Skeletal muscle cell (primary cell): Measurements from ENCODE around the gene WDR1.
A peak's percentile ranks its signal among the peaks of the same experiment; 100 is the strongest.

Experiments used
- DNase-seq: peaks from one replicate; pipeline ENCODE4 v3.0.0-alpha.2; 2010; ENCODE audit warnings: low read depth
- H3K4me3 ChIP-seq: 2 replicates; pipeline ENCODE4 v1.5.1; 2011; ENCODE audit warnings: low read depth, mild to moderate bottlenecking, control low read depth, low read length, moderate library complexity

WDR1 gene

GRCh38 chr4:10116569-10117358 lies at the start of gene WDR1:
WDR1 (minus strand) TSS chr4:10116799; CDS start chr4:10116666, 133 bp downstream.
- DNase-seq: peak; percentile 84
- peak within 1 kb of the TSS; percentile 73 for H3K4me3 ChIP-seq

- H3K4me3 ChIP-seq: no peak overlapping the region
- DNase-seq: no peak
Measured at GRCh38 chr4:10164877-10165283, 48.3 kb upstream of the WDR1 start.

GRCh38 chr4:10163296-10163695 lies 46.7 kb upstream of the WDR1 start:
- H3K4me3 ChIP-seq: no peak overlapping the region

GRCh38 chr4:10162341-10163000 lies 45.9 kb upstream of the WDR1 start:
- no peak for DNase-seq
- no peak overlapping the region for H3K4me3 ChIP-seq

More at GRCh38 chr4:10163296-10163695, 46.7 kb upstream of the WDR1 start:
- DNase-seq: no peak

- no peak overlapping the region for H3K4me3 ChIP-seq
- DNase-seq: no peak
Measured at GRCh38 chr4:10161840-10162239, 45.2 kb upstream of the WDR1 start.

GRCh38 chr4:10161146-10161545 lies 44.5 kb upstream of the WDR1 start:
- no peak overlapping the region for H3K4me3 ChIP-seq
- DNase-seq: no peak

- no peak for DNase-seq
- no peak overlapping the region for H3K4me3 ChIP-seq
Measured at GRCh38 chr4:10160281-10160856, 43.8 kb upstream of the WDR1 start.

- no peak for DNase-seq
- no peak overlapping the region for H3K4me3 ChIP-seq
Measured at GRCh38 chr4:10159671-10160070, 43.1 kb upstream of the WDR1 start.

GRCh38 chr4:10158333-10158942 lies 41.8 kb upstream of the WDR1 start:
- DNase-seq: no peak
- no peak overlapping the region for H3K4me3 ChIP-seq

GRCh38 chr4:10157478-10158332 lies 41.1 kb upstream of the WDR1 start:
- no peak overlapping the region for H3K4me3 ChIP-seq
- peak; percentile 28 for DNase-seq

- no peak overlapping the region for H3K4me3 ChIP-seq
- DNase-seq: no peak
Measured at GRCh38 chr4:10154241-10154640, 37.6 kb upstream of the WDR1 start.

GRCh38 chr4:10153161-10153560 lies 36.6 kb upstream of the WDR1 start:
- no peak for DNase-seq
- H3K4me3 ChIP-seq: no peak overlapping the region

- no peak for DNase-seq
- no peak overlapping the region for H3K4me3 ChIP-seq
Measured at GRCh38 chr4:10151182-10151581, 34.6 kb upstream of the WDR1 start.

- DNase-seq: no peak
- no peak overlapping the region for H3K4me3 ChIP-seq
Measured at GRCh38 chr4:10144966-10145365, 28.4 kb upstream of the WDR1 start.

- no peak for DNase-seq
- H3K4me3 ChIP-seq: no peak overlapping the region
Measured at GRCh38 chr4:10144479-10144878, 27.9 kb upstream of the WDR1 start.

- no peak overlapping the region for H3K4me3 ChIP-seq
- DNase-seq: no peak
Measured at GRCh38 chr4:10143171-10143570, 26.6 kb upstream of the WDR1 start.

- H3K4me3 ChIP-seq: no peak overlapping the region
- DNase-seq: no peak
Measured at GRCh38 chr4:10140866-10141759, 24.5 kb upstream of the WDR1 start.

GRCh38 chr4:10139518-10139917 lies 22.9 kb upstream of the WDR1 start:
- no peak for DNase-seq
- no peak overlapping the region for H3K4me3 ChIP-seq
